Left ventricle myocardium inferior (tissue), 1 donor: ENCODE measurements around the gene FRAS1. TPM values are rescaled to one million over a fixed set of nuclear protein-coding genes. Genes with fewer than 3 reads are reported as not detected.

Experiments used
- DNase-seq: peaks from one replicate; pipeline ENCODE4 v3.0.0-alpha.2; 2020
- H3K27ac ChIP-seq: fragments of 200-600 bp; replicated peaks from 2 replicates; pipeline ENCODE4 v1.8.0; 2021
- H3K27me3 ChIP-seq: fragments of 200-600 bp; 2 replicates; pipeline ENCODE4 v1.8.0; 2021; ENCODE audit warnings: low read depth
- H3K36me3 ChIP-seq: fragments of 200-600 bp; 2 replicates; pipeline ENCODE4 v1.8.0; 2021
- H3K4me1 ChIP-seq: fragments of 200-600 bp; 2 replicates; pipeline ENCODE4 v1.8.0; 2021
- H3K4me3 ChIP-seq: fragments of 200-600 bp; 2 replicates; pipeline ENCODE4 v1.8.0; 2021; ENCODE audit warnings: mild to moderate bottlenecking, moderate library complexity
- H3K9me3 ChIP-seq: fragments of 200-600 bp; replicated peaks from 2 replicates; pipeline ENCODE4 v1.8.0; 2021
- CTCF ChIP-seq: fragments of 200-600 bp; IDR thresholded peaks from 2 replicates; pipeline ENCODE4 v1.8.0; 2021; ENCODE audit warnings: antibody characterized with exemption, mild to moderate bottlenecking, borderline replicate concordance
- intact Hi-C: fragments of 100-400 bp; cut with micrococcal nuclease; formaldehyde crosslinking; loops from one replicate; pipeline ENCODE4 v1.11.0; 2022
- total RNA-seq: library from RNA; stranded (reverse); fragmentation: NEBNext Ultra II Directional; extraction: Animal tissue kit (Norgen Biotek cat#: 25700); gene quantifications from one replicate; pipeline ENCODE4 v1.2.1, GENCODE V29; 2021
- donor health status: DM: no; HTN: yes; CAD: no; lungs with severe emphysema.

The FRAS1 gene
- total RNA-seq, 1 donor from 2014 or later, result 1.4 TPM

GRCh38 chr4:78020677-78021076 lies 36.4 kb upstream of the FRAS1 start:
- Histone ChIP-seq H3K27me3 (no peaks in the 10 kb centered on the region), H3K36me3 (no peaks in the 10 kb centered on the region), H3K4me3 (no peak overlapping the region), H3K4me1 (no peaks in the 10 kb centered on the region), H3K27ac (no peak overlapping the region), H3K9me3 (no peaks in the 10 kb centered on the region)
- no peak for DNase-seq
- intact Hi-C loops, result no loop called here
- no peak for TF ChIP-seq CTCF

GRCh38 chr4:78022517-78022916 lies 34.6 kb upstream of the FRAS1 start:
- Histone ChIP-seq H3K36me3 (no peaks in the 10 kb centered on the region), H3K27ac (no peak overlapping the region), H3K4me1 (no peaks in the 10 kb centered on the region), H3K9me3 (no peaks in the 10 kb centered on the region), H3K27me3 (no peaks in the 10 kb centered on the region), H3K4me3 (no peak overlapping the region)
- intact Hi-C loops, result no loop called here
- DNase-seq, result no peak
- no peak for TF ChIP-seq CTCF

- no peaks in the 10 kb centered on the region for H3K4me1 ChIP-seq
- H3K4me3 ChIP-seq, result no peak overlapping the region
- DNase-seq, result no peak
- no peak for TF ChIP-seq CTCF
- no peak overlapping the region for H3K27ac ChIP-seq
- intact Hi-C loops, result no loop called here
- H3K36me3 ChIP-seq, result no peaks in the 10 kb centered on the region
- H3K9me3 ChIP-seq, result no peaks in the 10 kb centered on the region
- no peaks in the 10 kb centered on the region for H3K27me3 ChIP-seq
These were observed 33.0 kb upstream of the FRAS1 start for GRCh38 chr4:78024085-78024484.

- Histone ChIP-seq H3K4me3 (no peak overlapping the region), H3K27ac (no peak overlapping the region), H3K4me1 (no peaks in the 10 kb centered on the region), H3K27me3 (no peaks in the 10 kb centered on the region), H3K36me3 (no peaks in the 10 kb centered on the region), H3K9me3 (no peaks in the 10 kb centered on the region)
- no peak for DNase-seq
- intact Hi-C loops, result no loop called here
- no peak for TF ChIP-seq CTCF
These were observed 32.5 kb upstream of the FRAS1 start for GRCh38 chr4:78024576-78025091.

GRCh38 chr4:78031417-78031950 lies 25.6 kb upstream of the FRAS1 start:
- Histone ChIP-seq H3K27ac (no peak overlapping the region), H3K36me3 (no peaks in the 10 kb centered on the region), H3K9me3 (no peaks in the 10 kb centered on the region), H3K27me3 (no peaks in the 10 kb centered on the region), H3K4me3 (no peak overlapping the region), H3K4me1 (no peaks in the 10 kb centered on the region)
- DNase-seq, result no peak
- no peak for TF ChIP-seq CTCF
- intact Hi-C loops, result no loop called here
